ENCODE data around the gene ZNF92.
"Not testable (repeated sequence)": the region's sequence is repeated elsewhere in the genome, so short reads cannot be mapped to it uniquely, and the experiment has no call there.

Gene ZNF92

DNA sequence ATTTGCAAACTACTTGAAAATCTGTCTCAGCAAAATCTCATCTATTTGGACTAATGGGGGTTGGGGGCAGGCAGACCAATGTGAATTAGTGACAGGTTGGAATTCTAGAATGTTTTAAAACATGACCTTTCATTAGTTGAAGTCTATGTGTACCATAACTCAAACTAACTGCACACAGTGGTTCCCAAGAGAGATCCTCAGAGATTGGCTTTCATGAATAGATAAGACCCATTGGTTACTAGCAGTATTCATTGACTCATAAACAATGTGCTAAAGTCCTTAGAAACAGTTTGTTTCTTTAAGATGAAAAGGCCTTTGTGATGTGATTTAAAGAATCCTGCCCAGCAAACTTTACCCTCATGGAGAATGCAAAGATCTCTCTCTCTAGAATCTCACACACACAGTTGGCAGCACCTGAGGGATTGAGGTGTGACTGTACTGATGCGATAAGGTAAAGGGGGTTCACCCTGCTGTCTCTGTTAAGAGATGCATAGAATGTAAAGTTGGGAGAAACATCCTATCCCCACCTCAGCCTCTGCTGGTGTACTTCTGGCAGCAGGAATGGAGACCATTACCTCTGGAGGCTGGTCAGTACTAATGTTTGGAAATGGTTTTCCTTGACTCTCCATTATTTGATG lies 70.7 kb downstream of the ZNF92 start:
- TF ChIP-seq, protein P1, sequence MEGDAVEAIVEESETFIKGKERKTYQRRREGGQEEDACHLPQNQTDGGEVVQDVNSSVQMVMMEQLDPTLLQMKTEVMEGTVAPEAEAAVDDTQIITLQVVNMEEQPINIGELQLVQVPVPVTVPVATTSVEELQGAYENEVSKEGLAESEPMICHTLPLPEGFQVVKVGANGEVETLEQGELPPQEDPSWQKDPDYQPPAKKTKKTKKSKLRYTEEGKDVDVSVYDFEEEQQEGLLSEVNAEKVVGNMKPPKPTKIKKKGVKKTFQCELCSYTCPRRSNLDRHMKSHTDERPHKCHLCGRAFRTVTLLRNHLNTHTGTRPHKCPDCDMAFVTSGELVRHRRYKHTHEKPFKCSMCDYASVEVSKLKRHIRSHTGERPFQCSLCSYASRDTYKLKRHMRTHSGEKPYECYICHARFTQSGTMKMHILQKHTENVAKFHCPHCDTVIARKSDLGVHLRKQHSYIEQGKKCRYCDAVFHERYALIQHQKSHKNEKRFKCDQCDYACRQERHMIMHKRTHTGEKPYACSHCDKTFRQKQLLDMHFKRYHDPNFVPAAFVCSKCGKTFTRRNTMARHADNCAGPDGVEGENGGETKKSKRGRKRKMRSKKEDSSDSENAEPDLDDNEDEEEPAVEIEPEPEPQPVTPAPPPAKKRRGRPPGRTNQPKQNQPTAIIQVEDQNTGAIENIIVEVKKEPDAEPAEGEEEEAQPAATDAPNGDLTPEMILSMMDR (IDR thresholded peaks at IDR 0.05; ENCODE audit: low read length, missing control alignments), result no peak
- no peak overlapping the region for H3K4me3 ChIP-seq (replicated peaks; ENCODE audit: low read depth, low read length)
- no peak for DNase-seq (ENCODE audit: low read depth)

- no peak for DNase-seq (ENCODE audit: low read depth)
- TF ChIP-seq, protein P1 (IDR thresholded peaks at IDR 0.05; ENCODE audit: low read length, missing control alignments), result no peak
- H3K4me3 ChIP-seq (replicated peaks; ENCODE audit: low read depth, low read length), result no peak overlapping the region
These were observed 71.5 kb downstream of the ZNF92 start for GRCh38 chr7:65444899-65445823.

GRCh38 chr7:65447041-65447440 lies 73.4 kb downstream of the ZNF92 start:
- not testable (repeated sequence) for H3K4me3 ChIP-seq (replicated peaks; ENCODE audit: low read depth, low read length)
- TF ChIP-seq, protein P1 (IDR thresholded peaks at IDR 0.05; ENCODE audit: low read length, missing control alignments), result peak; percentile 13
- DNase-seq (ENCODE audit: low read depth), result peak; percentile 18

DNA sequence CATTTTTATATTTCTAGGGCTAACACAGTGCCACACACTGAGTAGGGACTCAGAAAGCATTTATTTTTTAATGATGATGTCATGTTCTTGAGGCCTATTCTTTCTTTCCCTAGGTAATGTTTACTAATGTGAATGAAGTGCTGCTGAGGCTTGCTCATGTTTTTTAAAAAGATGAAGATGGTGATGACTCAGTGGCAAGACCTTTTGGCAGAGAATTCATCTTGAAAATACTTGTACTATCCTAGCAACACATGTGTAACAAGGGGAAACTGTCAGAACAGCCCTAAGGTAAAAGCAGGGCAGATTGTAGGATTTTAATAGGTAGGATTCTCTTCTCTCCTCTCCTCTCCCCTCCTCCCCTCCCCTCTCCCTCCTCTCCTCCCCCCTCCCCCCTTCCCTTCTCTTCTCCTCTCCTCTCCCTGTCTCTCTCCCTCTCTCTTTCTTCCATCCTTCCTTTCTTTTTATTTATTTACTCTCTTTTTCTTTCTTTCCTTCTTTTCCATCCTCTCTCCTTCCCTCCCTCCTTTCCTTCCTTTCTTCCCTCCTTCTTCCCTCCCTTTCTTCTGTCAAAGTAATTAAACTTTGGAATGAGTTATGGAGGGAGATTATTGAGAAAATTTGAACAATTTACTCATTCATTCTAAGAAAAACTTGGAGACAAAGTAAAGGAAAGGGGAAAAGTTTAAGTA lies 75.3 kb downstream of the ZNF92 start:
- TF ChIP-seq, protein P1 (IDR thresholded peaks at IDR 0.05; ENCODE audit: low read length, missing control alignments), result no peak
- DNase-seq (ENCODE audit: low read depth), result peak; percentile 70
- no peak overlapping the region for H3K4me3 ChIP-seq (replicated peaks; ENCODE audit: low read depth, low read length)

DNA sequence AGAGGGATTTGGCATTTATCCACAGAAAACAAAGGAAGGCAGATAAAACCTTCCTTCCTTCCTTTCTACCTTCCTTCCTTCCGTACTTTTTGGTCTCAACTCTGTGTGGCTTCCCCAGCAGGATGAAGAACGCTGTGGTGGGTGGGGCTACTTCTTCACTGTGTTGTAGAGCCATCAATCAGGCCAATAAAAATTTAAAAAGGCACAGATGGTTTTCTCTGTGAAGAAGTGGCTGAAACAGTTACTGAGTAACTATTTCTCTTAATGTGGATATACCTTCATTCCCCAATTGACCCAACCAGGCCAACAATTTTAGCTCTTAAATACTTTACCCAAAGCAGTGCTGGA lies 75.8 kb downstream of the ZNF92 start:
- H3K4me3 ChIP-seq (replicated peaks; ENCODE audit: low read depth, low read length), result no peak overlapping the region
- TF ChIP-seq, protein P1 (IDR thresholded peaks at IDR 0.05; ENCODE audit: low read length, missing control alignments), result no peak
- no peak for DNase-seq (ENCODE audit: low read depth)
